GM12878 (cell line): ENCODE results near the gene LGALS3BP. TPM values are rescaled to one million over a fixed set of nuclear protein-coding genes. Genes with fewer than 3 reads are reported as not detected.

Experiments
- ATAC-seq: fragments of 200-7000 bp; cut with Tn5 transposase; 3 replicates; pipeline ENCODE4 v1.9.1; 2020; ENCODE audit warnings: mild to moderate bottlenecking, moderate library complexity
- BruUV-seq: library from RNA; stranded (reverse); fragments of 400-500 nt; replicated peaks from 2 replicates; lab custom pipeline; 2021; lab: Mats Ljungman, UMichigan
- CTCF ChIA-PET: fragments of 300-600 bp; sonication (Branson Sonifier 250); formaldehyde crosslinking; extraction: SDS; loops from one replicate; lab custom pipeline; 2021; ENCODE audit warnings: inconsistent platforms; lab: Yijun Ruan, JAX
- POLR2A ChIA-PET: fragments of 350-600 bp; formaldehyde crosslinking; extraction: SDS; loops from one replicate; lab custom pipeline; 2021; ENCODE audit warnings: inconsistent platforms; lab: Charles Lee
- RAD21 ChIA-PET: fragments of 300-600 bp; sonication (Branson Sonifier 250); formaldehyde crosslinking; loops from one replicate; lab custom pipeline; 2023; ENCODE audit warnings: antibody characterized with exemption; ENCODE audit not compliant: unreplicated experiment; lab: Charles Lee
- SMC1A ChIA-PET: fragments of 300-600 bp; sonication (Branson Sonifier 250); formaldehyde crosslinking; loops from one replicate; lab custom pipeline; 2023; ENCODE audit not compliant: unreplicated experiment, uncharacterized antibody; lab: Charles Lee
- DNase-seq: peaks from one replicate; pipeline ENCODE4 v3.0.0-alpha.2; 2011; ENCODE audit warnings: low read depth, low spot score
- FAIRE-seq: peaks from 3 replicates; lab custom pipeline; 2011; peaks lifted over from hg19 to GRCh38; lab: Jason Lieb, UNC
- H2AFZ ChIP-seq: 2 replicates; pipeline ENCODE4 v1.6.0; 2011; ENCODE audit warnings: low read depth, low read length, control low read depth; ENCODE audit not compliant: control insufficient read depth
- H3K27ac ChIP-seq: 2 replicates; pipeline ENCODE4 v1.5.1; 2011; ENCODE audit warnings: control low read depth; ENCODE audit not compliant: control insufficient read depth, insufficient read depth
- H3K27me3 ChIP-seq, 2 experiments: replicated peaks in 1 of 2; 2 replicates each; pipeline versions ENCODE4 v1.6.0 to v1.6.1; 2011; ENCODE audit warnings: low read length in 1 of 2; ENCODE audit not compliant: control insufficient read depth in 2 of 2, insufficient read depth in 2 of 2
- H3K36me3 ChIP-seq, 2 experiments: 2 replicates each; pipeline ENCODE4 v1.5.1; 2011; ENCODE audit warnings: low read length in 1 of 2; ENCODE audit not compliant: control insufficient read depth in 2 of 2, insufficient read depth in 2 of 2
- H3K4me1 ChIP-seq: 2 replicates; pipeline ENCODE4 v1.6.1; 2011; ENCODE audit warnings: mild to moderate bottlenecking, low read length, moderate library complexity, mixed read lengths; ENCODE audit not compliant: control insufficient read depth, insufficient read depth
- H3K4me2 ChIP-seq: 2 replicates; pipeline ENCODE4 v1.6.0; 2011; ENCODE audit warnings: control low read depth; ENCODE audit not compliant: control insufficient read depth, insufficient read depth
- H3K4me3 ChIP-seq: fragments of 200-600 bp; sonication (generic); 2 replicates; pipeline ENCODE4 v1.5.1; 2016
- H3K79me2 ChIP-seq: 2 replicates; pipeline ENCODE4 v1.6.0; 2011; ENCODE audit warnings: low read length; ENCODE audit not compliant: control insufficient read depth, insufficient read depth
- H3K9ac ChIP-seq: 2 replicates; pipeline ENCODE4 v1.8.0; 2011; ENCODE audit warnings: low read length, control low read depth, mixed read lengths; ENCODE audit not compliant: control insufficient read depth, insufficient read depth
- H3K9me3 ChIP-seq: replicated peaks from 3 replicates; pipeline ENCODE4 v1.5.1; 2011; ENCODE audit warnings: mild to moderate bottlenecking, low read length; ENCODE audit not compliant: control insufficient read depth, insufficient read depth
- H4K20me1 ChIP-seq: 2 replicates; pipeline ENCODE4 v1.6.0; 2011; ENCODE audit not compliant: control insufficient read depth, insufficient read depth
- CHD4 ChIP-seq: fragments of 200-600 bp; sonication (generic); IDR thresholded peaks from 2 replicates; pipeline ENCODE4 v1.6.1; 2016; ENCODE audit warnings: mild to moderate bottlenecking
- FOXM1 ChIP-seq: IDR thresholded peaks from 2 replicates; pipeline ENCODE4 v1.6.1; 2012; ENCODE audit warnings: low read depth, mild to moderate bottlenecking, inconsistent platforms, low read length, moderate library complexity
- TAF1 ChIP-seq: IDR thresholded peaks from 2 replicates; pipeline ENCODE4 v1.6.1; 2011; ENCODE audit warnings: mild to moderate bottlenecking, low read depth, low read length, borderline replicate concordance
- USF1 ChIP-seq: IDR thresholded peaks from 2 replicates; pipeline ENCODE4 v1.6.1; 2011; ENCODE audit warnings: borderline replicate concordance, low read depth, mild to moderate bottlenecking, moderate library complexity, mixed read lengths, low read length; ENCODE audit not compliant: insufficient read depth; ENCODE audit errors: extremely low read length
- WGBS: methylation state at CpG from one replicate; pipeline ENCODE4 v1.1.6; 2016; ENCODE audit warnings: low lambda C conversion rate; ENCODE audit not compliant: insufficient replicate concordance, insufficient coverage; ENCODE audit errors: missing lambda C conversion rate; 5-methylcytosine and 5-hydroxymethylcytosine counted together
- in situ Hi-C: fragments of 300-500 bp; cut with MboI; formaldehyde crosslinking; loops from 9 replicates; pipeline ENCODE4 v1.14.3; 2018; ENCODE audit warnings: mixed read lengths
- intact Hi-C: fragments of 100-400 bp; cut with micrococcal nuclease; formaldehyde crosslinking; loops from one replicate; pipeline ENCODE4 v1.14.2; 2022; ENCODE audit not compliant: unreplicated experiment
- polyA plus RNA-seq, 11 experiments: library from polyadenylated mRNA; depleted of rRNA in 4 of 11; unstranded in 6 of 11; stranded (reverse) in 5 of 11; fragments of >200 nt; fragmentation: Nextera tagmentation in 4 of 11; fragmentation: Illumina TruSeq in 1 of 11; extraction: Ambion mirVana in 4 of 11; extraction: Trizol in 1 of 11; gene quantifications; 1 replicate in 1 of 11; 2 replicates in 10 of 11; pipeline versions ENCODE4 v1.2.1 to v1.2.3, GENCODE V29; 2011 to 2016; ENCODE audit warnings: inconsistent platforms in 2 of 11, missing spikeins in 2 of 11, low read depth in 1 of 11
- total RNA-seq, 4 experiments: library from RNA; depleted of rRNA in 3 of 4; stranded (reverse); fragments of >200 nt in 3 of 4; fragmentation: Illumina TruSeq in 1 of 4; extraction: Trizol in 1 of 4; gene quantifications; 2 replicates each; pipeline versions ENCODE4 v1.2.1 to v1.2.3, GENCODE V29; 2013 to 2021

LGALS3BP gene
- total and polyA plus RNA-seq, 10 of the 15 experiments (the other 5 are each of a cell fraction or from before 2014, with no cell fraction given): 0.52 to 5.2 (median 1.9) TPM

DNA sequence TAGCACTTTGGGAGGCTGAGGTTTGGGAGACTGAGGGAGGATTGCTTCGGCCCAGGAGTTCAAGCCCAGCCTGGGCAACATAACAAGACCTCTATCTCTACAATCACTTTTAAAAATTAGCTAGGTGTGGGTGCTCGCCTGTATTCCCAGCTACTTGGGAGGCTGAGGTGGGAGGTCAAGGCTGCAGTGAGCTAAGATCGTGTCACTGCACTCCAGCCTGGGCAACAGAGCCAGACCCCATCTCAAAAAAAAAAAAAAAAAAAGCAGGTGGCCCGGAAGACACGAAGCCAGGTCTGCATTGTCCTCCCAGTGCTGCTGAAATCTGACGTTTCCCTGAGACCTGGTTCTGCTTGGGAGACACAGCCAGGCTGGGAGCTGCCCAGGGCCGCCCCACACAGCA lies 35.7 kb downstream of the LGALS3BP start:
- no peak overlapping the region for H3K4me3 ChIP-seq
- no peak overlapping the region for H2AFZ ChIP-seq
- TF ChIP-seq FOXM1: no peak
- TF ChIP-seq, all 136 proteins: peak for 0
- ChIA-PET RAD21 (no interaction called here), SMC1A (no interaction called here), POLR2A (no interaction called here), CTCF (no interaction called here)
- H3K4me1 ChIP-seq: no peaks in the 10 kb centered on the region
- H3K36me3 ChIP-seq: no peaks in the 10 kb centered on the region
- no peak overlapping the region for H3K4me2 ChIP-seq
- DNase-seq (no peak), FAIRE-seq (no peak), ATAC-seq (no peak)
- no peak overlapping the region for H3K9ac ChIP-seq
- H3K79me2 ChIP-seq: no peaks in the 10 kb centered on the region
- H3K27me3 ChIP-seq: peaks cover 0 to 7% of the 10 kb centered on the region in 2 experiments; a peak in 2 of 4 replicates
- no peaks in the 10 kb centered on the region for H3K9me3 ChIP-seq
- BruUV-seq: no TSS peak
- in situ Hi-C loops (no loop called here), intact Hi-C loops (no loop called here)
- H3K27ac ChIP-seq: no peak overlapping the region
- H4K20me1 ChIP-seq: no peaks in the 10 kb centered on the region
- WGBS: 14% methylated on average over 7 of the region's 7 CpGs

GRCh38 chr17:78940708-78941107 lies 39.0 kb downstream of the LGALS3BP start:
- H3K27me3 ChIP-seq: peaks cover 0 to 5% of the 10 kb centered on the region in 2 experiments; a peak in 2 of 4 replicates
- ChIA-PET CTCF (no interaction called here), RAD21 (no interaction called here), POLR2A (no interaction called here), SMC1A (no interaction called here)
- intact Hi-C loops: no loop called here
- H3K9me3 ChIP-seq: no peaks in the 10 kb centered on the region
- H3K36me3 ChIP-seq: no peaks in the 10 kb centered on the region
- WGBS: 24% methylated on average over 6 of the region's 6 CpGs
- DNase-seq (no peak), FAIRE-seq (no peak), ATAC-seq (no peak)
- no peak overlapping the region for H3K4me3 ChIP-seq
- H3K27ac ChIP-seq: no peak overlapping the region
- no peak overlapping the region for H3K4me2 ChIP-seq
- BruUV-seq: no TSS peak
- no peak overlapping the region for H3K9ac ChIP-seq
- no peak for TF ChIP-seq TAF1
- TF ChIP-seq CHD4: no peak
- TF ChIP-seq USF1: peak; percentile 39
- no peak overlapping the region for H2AFZ ChIP-seq
- H3K4me1 ChIP-seq: no peaks in the 10 kb centered on the region
- in situ Hi-C loops: no loop called here
- H4K20me1 ChIP-seq: no peaks in the 10 kb centered on the region
- no peaks in the 10 kb centered on the region for H3K79me2 ChIP-seq
